Ramos (cell line): ENCODE measurements around the gene CLDN6.

ENCODE experiments used
- in situ Hi-C: fragments of 300-500 bp; cut with MboI; formaldehyde crosslinking; loops from one replicate; pipeline ENCODE4 v1.14.3; 2022; ENCODE audit warnings: low sequenced_read_pairs; ENCODE audit not compliant: unreplicated experiment

CLDN6 gene

DNA sequence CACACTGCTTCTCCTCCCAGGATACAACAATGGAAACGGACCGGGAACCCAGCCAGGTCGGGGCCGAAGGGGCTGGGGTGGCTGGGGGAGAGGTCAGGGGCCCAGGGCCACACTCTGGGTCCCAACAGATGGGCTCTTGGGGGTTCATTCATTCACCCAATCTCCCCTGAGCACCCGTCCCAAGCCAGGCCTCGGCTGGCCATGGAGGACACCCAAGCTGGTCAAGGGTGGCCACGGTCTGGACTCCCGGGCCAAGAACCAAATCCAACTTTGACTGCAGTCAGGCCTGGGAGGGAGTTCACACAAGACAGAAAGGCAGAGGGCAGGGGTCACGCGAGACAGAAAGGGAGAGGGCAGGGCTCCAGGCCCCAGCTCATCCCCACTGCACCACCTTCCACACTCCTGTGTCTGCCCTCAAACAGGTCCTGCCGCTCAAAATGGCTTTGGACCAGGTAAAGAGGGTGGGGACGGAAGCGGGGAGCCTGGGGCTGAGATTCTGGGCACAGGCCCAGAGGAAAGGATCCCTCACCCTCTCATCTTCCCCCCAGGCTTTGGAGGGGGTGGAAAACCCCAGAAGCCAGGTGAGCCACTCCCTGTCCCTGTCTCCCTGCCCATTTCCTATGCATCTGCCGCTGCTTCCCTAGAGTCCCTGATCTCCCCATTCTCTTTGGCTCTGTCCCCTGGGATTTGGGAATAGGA lies 25.5 kb downstream of the CLDN6 start:
- in situ Hi-C loops = no loop called here

GRCh38 chr16:2991566-2992261 lies 26.3 kb downstream of the CLDN6 start:
- in situ Hi-C loops = no loop called here

DNA sequence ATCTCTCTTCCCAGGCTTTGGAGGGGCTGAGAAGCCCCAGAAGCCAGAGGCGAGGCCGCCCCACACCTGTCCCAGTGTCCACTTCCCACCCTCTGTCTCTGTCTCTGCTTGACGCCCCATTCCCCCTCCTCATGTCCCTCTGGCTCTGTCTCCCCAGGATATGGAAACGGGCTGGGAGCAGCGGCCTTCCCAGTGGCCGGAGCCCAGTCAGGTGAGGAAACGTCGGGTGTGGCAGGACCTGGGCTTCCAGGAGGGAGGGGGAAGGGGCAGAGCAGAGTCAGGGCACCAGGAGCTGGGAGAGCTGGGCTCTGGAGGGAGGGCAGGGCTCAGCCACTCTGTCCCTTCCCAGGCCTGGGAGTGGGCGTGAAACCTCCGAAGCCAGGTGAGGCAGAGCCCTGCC lies 27.1 kb downstream of the CLDN6 start:
- in situ Hi-C loops = no loop called here

DNA sequence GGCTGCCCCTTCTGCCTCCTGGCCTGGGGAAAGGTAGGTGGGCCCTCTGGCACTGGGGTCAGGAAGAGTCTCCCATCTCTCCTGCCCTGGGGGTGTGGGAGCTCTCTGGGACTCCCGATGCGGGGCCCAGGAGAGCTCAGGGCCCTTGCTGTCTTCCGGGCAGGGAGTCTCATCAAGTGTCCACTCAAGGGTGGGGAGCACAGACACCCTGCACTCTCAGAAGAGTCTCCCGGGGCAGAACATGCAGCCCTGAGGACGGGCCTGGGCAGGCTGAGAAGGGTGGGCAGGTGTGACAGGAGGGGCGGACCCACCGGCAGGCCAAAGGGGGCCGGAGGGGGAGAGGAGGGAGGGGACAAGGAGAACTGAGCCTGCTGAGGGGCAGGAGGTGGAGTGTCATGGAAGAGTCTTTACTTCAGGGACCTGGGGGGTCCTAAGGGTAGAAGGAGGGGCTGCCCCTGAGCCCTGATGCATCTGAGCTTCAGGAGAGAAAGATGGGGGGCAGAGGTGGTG lies 29.3 kb downstream of the CLDN6 start:
- in situ Hi-C loops = no loop called here

GRCh38 chr16:2987833-2988232 lies 30.1 kb downstream of the CLDN6 start:
- in situ Hi-C loops = no loop called here

- in situ Hi-C loops = no loop called here
Observed at GRCh38 chr16:2987286-2987685, 30.7 kb downstream of the CLDN6 start.

DNA sequence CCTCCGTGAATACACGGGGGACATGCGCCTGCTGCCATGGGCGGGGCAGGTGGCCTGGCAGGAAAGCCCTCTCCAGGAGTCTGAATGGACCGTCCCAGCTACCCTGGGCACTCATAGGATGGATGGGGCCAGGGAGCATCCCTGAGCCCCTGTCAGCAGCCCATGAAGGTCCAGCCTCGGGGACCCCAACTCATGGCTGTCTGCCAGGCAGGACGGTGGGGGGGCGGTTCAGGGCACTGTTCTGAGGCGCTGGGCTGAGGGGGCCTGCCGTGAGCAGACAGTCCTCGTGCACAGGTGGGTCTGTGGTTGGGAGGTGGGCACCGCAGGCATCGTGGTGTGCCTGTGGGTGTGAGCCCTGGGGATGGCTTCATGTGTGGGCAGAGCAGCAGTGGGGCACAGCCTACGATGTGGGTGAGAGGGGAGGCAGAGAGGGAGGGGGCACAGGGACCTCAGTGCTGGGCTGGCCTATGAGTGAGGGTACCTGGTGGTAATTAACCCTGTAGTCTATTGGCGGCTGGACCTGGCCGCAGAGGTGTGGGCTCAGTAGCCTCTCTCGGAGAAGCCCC lies 31.3 kb downstream of the CLDN6 start:
- in situ Hi-C loops = no loop called here

- in situ Hi-C loops = no loop called here
Observed at GRCh38 chr16:2985893-2986355, 32.1 kb downstream of the CLDN6 start.

- in situ Hi-C loops = no loop called here
Observed at GRCh38 chr16:2985462-2985861, 32.5 kb downstream of the CLDN6 start.

- in situ Hi-C loops = no loop called here
Observed at GRCh38 chr16:2983706-2984136, 34.3 kb downstream of the CLDN6 start.

DNA sequence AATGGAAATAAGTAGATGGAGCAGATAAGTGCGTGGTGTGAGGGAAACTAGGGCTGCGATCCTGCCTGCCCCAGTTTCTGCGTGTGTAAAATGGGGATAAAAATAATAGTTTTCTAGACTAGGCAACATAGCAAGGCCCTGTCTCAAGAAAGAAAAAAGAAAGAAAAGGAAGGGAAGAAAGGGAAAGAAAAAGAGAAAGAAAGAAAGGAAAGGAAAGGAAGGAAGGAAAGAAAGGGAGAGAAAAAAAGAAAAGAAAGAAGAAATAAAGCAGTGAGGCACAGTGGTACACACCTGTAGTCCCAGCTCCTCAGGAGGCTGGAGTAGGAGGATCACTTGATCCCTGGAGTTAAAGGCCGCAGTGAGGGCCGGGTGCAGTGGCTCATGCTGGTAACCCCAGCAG lies 35.6 kb downstream of the CLDN6 start:
- in situ Hi-C loops = no loop called here

DNA sequence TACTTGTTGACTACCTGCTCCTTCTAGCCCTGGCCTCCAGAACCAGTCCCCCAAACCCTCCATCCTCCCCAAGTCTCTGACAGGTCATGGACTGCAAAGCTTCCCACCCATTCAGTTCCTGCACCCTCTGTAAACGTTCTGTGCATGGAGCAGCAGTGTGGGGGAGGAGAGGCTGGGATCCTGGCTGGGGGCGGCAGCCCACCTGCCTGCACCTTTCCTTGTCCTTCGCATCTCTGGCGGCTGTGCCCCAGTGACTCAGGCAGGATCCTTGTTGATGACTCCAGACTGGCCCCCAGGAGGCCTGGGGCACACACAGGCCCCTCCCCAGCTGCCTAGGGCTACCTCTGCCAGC lies 36.1 kb downstream of the CLDN6 start:
- in situ Hi-C loops = no loop called here

DNA sequence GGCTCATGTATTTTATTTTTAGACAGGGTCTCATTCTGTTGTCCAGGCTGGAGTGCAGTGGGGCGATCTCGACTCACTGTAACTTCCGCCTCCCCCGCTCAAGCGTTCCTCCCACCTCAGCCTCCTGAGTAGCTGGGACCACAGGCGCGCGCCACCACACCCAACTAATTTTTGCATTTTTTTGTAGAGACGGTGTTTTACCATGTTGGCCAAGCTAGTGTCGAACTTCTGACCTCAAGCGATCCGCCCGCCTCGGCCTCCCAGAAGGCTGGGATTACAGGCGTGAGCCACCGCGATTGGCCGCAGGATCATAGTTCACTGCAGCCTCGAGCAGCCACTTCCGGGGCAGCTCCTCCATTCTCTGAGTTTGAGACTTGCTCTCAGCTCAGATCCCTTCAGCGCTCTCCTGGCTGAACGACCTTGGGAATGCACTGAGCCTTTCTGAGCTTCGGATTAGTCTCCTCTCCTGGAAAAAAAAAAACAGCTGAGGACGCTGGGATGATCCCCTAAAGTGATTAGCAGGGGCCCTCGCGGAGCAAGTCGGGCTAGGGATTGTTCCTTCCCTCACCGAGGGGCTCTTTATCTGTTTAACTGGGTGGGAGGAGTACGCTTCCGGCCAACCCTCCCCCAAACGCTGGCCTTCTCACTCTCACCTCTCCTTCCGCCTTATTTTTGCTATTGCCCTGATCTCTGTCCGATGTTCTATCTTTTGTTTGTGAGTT lies 36.6 kb downstream of the CLDN6 start:
- in situ Hi-C loops = no loop called here

GRCh38 chr16:2980227-2981176 lies 37.5 kb downstream of the CLDN6 start, which contains the start of gene PKMYT1:
Gene PKMYT1 (minus strand): TSS chr16:2980446. CDS start chr16:2979657, 789 bp downstream.
- in situ Hi-C loops = no loop called here

- in situ Hi-C loops = no loop called here
Observed at GRCh38 chr16:2979669-2980226, 38.2 kb downstream of the CLDN6 start.

DNA sequence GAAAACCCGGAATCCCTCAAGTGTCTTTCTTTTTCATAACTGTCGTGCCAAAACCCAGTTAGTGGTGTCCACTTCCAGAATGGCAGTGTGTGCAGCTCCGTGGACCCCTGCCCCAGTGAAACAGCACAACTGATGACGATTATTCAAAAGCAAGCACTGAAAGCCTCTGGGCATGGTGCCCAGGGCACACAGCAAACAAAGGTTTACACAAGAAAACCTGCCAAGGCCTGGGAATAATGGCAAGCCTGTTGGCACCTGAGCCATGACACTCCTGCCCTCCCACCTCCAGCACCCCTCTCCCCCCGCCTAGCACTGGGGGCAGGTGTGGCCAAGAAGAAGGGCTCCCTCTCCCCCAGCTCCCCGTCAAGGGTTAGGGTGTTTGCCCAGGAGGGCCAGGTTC lies 40.5 kb downstream of the CLDN6 start:
- in situ Hi-C loops = no loop called here

- in situ Hi-C loops = no loop called here
Observed at GRCh38 chr16:2976673-2977072, 41.3 kb downstream of the CLDN6 start.

DNA sequence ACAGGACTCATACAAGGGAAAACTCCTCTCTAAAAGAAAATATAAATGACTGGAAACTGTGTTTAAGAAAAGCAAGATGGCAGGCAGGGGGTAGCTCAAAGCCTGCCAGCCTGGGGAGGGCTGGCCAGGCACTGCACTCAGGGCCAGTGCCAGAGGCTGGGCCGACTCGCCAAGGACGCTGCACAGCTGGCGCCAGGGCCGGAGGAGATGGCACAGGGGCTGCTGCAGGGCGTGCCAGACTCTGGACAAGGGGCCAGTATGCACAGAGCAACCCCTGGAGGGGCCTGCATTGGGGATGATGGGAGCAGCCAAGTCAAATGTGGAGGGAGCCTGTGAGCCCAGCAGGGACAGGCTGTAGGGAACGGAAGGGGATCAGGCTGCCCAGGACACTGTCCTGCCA lies 41.8 kb downstream of the CLDN6 start:
- in situ Hi-C loops = no loop called here

GRCh38 chr16:2975161-2975795 lies 42.7 kb downstream of the CLDN6 start:
- in situ Hi-C loops = no loop called here
